GM18870 (cell line): ENCODE results near the gene GPD2.
A peak's percentile ranks its signal among the peaks of the same experiment; 100 is the strongest.
"Not testable (repeated sequence)": the region's sequence is repeated elsewhere in the genome, so short reads cannot be mapped to it uniquely, and the experiment has no call there.

Experiments
- ATAC-seq: cut with Tn5 transposase; IDR thresholded peaks from one replicate; pipeline ENCODE4 v1.9.1; 2021; ENCODE audit warnings: moderate library complexity; ENCODE audit not compliant: unreplicated experiment

GPD2 gene

GRCh38 chr2:156473445-156473844, 37.3 kb downstream of the GPD2 start:
- no peak for ATAC-seq

GRCh38 chr2:156474401-156474800, 38.2 kb downstream of the GPD2 start:
- no peak for ATAC-seq

- ATAC-seq: no peak
These were observed 40.1 kb downstream of the GPD2 start for GRCh38 chr2:156476021-156476849.

- peak; percentile 88 for ATAC-seq
These were observed 40.6 kb downstream of the GPD2 start for GRCh38 chr2:156476850-156477206.

- ATAC-seq: no peak
These were observed 44.2 kb downstream of the GPD2 start for GRCh38 chr2:156480376-156480775.

GRCh38 chr2:156481312-156481711, 45.1 kb downstream of the GPD2 start:
- no peak for ATAC-seq

- ATAC-seq: no peak
These were observed 47.6 kb downstream of the GPD2 start for GRCh38 chr2:156483741-156484173.

GRCh38 chr2:156486147-156486546, 50.0 kb downstream of the GPD2 start:
- no peak for ATAC-seq

- no peak for ATAC-seq
These were observed 50.4 kb downstream of the GPD2 start for GRCh38 chr2:156486614-156487013.

- ATAC-seq: no peak
These were observed 53.0 kb downstream of the GPD2 start for GRCh38 chr2:156489195-156489594.

GRCh38 chr2:156489750-156490465, 53.7 kb downstream of the GPD2 start:
- ATAC-seq: no peak

GRCh38 chr2:156490466-156490840, 54.3 kb downstream of the GPD2 start:
- no peak for ATAC-seq

- ATAC-seq: no peak
These were observed 55.0 kb downstream of the GPD2 start for GRCh38 chr2:156491176-156491575.

GRCh38 chr2:156492979-156493378, 56.8 kb downstream of the GPD2 start:
- no peak for ATAC-seq

GRCh38 chr2:156495998-156496397, 59.8 kb downstream of the GPD2 start:
- not testable (repeated sequence) for ATAC-seq

- ATAC-seq: peak; percentile 78
These were observed 69.5 kb downstream of the GPD2 start for GRCh38 chr2:156505696-156506095.

GRCh38 chr2:156511122-156511521, 74.9 kb downstream of the GPD2 start:
- ATAC-seq: no peak

- peak; percentile 59 for ATAC-seq
These were observed 75.6 kb downstream of the GPD2 start for GRCh38 chr2:156511803-156512202.

GRCh38 chr2:156512451-156512850, 76.3 kb downstream of the GPD2 start:
- ATAC-seq: no peak

- no peak for ATAC-seq
These were observed 77.0 kb downstream of the GPD2 start for GRCh38 chr2:156513219-156513618.

- no peak for ATAC-seq
These were observed 81.2 kb downstream of the GPD2 start for GRCh38 chr2:156517419-156517818.

- no peak for ATAC-seq
These were observed 82.0 kb downstream of the GPD2 start for GRCh38 chr2:156518138-156518537.
